Fibroblast of villous mesenchyme (primary cell): ENCODE results near the gene DEDD. TPM values are rescaled to one million over a fixed set of nuclear protein-coding genes. Genes with fewer than 3 reads are reported as not detected.

ENCODE experiments used
- DNase-seq: peaks from one replicate; pipeline ENCODE4 v3.0.0-alpha.2; 2010; ENCODE audit warnings: low read depth
- H3K4me3 ChIP-seq: 2 replicates; pipeline ENCODE4 v1.5.1; 2011; ENCODE audit warnings: low read depth, mild to moderate bottlenecking, low read length
- total RNA-seq: library from RNA; depleted of rRNA; stranded (reverse); fragments of >200 nt; gene quantifications from 2 replicates; pipeline ENCODE4 v1.2.3, GENCODE V29; 2012
- TF ChIP-seq, protein P1 (sequence below): IDR thresholded peaks from 2 replicates; pipeline ENCODE4 v1.5.1; 2012; ENCODE audit warnings: low read depth, mild to moderate bottlenecking, low read length; ENCODE audit not compliant: insufficient read depth

DEDD gene, protein sequence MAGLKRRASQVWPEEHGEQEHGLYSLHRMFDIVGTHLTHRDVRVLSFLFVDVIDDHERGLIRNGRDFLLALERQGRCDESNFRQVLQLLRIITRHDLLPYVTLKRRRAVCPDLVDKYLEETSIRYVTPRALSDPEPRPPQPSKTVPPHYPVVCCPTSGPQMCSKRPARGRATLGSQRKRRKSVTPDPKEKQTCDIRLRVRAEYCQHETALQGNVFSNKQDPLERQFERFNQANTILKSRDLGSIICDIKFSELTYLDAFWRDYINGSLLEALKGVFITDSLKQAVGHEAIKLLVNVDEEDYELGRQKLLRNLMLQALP
- 22.5 and 27.6 TPM in 2 replicates for total RNA-seq

DNA sequence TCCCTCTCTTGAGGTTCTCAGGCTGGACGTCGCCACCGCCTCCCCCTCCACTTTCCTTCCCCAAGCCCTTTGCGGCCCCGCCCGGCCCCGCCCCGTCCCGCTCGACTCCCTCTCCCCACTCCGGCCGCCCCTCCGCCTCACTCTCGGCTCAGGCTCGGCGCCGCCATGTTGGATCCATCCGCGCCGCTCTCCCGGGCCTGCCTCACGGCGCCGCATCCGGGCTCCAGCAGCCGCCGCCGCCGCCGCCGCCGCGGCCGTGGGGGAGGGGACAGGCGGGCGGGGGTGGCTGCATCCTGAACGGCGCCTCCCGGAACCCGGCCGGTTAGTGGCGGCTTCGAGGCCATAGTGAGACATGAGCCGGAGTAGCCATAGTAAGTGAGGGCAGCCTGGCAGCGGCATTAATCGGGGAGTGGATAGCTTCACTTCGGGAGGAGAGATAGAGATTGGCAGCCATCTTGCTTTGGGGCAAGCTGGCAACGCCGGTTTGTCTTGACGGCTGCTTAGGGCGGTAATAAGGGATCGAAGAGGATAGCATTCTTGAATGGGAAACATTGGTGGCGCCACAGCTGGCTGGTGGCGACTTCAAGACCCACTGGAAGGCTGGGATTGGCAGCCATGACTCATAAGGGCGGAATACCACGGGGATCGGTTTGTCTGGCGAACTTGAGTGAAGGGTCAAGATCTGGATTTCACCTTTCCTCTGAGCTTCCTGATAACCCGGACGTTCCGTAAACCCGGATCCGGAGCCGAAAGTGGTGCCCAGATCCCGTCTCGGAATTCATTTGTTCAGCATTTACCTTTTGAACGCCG, at the start of gene DEDD:
Gene DEDD (minus strand): TSS at position 258 of the 810 bp plus-strand sequence. CDS start 8,205 bp downstream, outside the sequence.
- TF ChIP-seq, protein P1, sequence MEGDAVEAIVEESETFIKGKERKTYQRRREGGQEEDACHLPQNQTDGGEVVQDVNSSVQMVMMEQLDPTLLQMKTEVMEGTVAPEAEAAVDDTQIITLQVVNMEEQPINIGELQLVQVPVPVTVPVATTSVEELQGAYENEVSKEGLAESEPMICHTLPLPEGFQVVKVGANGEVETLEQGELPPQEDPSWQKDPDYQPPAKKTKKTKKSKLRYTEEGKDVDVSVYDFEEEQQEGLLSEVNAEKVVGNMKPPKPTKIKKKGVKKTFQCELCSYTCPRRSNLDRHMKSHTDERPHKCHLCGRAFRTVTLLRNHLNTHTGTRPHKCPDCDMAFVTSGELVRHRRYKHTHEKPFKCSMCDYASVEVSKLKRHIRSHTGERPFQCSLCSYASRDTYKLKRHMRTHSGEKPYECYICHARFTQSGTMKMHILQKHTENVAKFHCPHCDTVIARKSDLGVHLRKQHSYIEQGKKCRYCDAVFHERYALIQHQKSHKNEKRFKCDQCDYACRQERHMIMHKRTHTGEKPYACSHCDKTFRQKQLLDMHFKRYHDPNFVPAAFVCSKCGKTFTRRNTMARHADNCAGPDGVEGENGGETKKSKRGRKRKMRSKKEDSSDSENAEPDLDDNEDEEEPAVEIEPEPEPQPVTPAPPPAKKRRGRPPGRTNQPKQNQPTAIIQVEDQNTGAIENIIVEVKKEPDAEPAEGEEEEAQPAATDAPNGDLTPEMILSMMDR = no peak
- peak; percentile 96 for DNase-seq
- H3K4me3 ChIP-seq = peak within 1 kb of the TSS; percentile 88

DNA sequence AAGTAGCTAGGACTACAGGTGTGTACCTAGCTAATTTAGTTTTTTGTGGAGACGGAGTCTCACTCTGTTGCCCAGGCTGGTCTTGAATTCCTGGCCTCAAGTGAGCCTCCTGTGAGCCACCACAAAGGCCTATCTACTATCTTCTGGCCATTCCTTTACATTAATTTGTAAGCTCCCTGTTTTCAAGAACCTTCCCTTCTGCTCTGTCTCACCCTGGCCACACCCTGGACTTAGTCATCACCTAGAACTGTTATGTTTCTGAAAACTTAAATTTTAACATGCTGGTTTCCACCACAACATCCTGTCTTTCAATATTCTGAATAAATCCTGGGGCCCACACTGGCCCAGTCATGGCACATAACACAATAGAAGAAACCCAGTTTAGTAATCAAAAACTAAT, 49.7 kb upstream of the DEDD start:
- TF ChIP-seq, protein P1 = no peak
- no peak overlapping the region for H3K4me3 ChIP-seq
- DNase-seq = peak; percentile 57

DNA sequence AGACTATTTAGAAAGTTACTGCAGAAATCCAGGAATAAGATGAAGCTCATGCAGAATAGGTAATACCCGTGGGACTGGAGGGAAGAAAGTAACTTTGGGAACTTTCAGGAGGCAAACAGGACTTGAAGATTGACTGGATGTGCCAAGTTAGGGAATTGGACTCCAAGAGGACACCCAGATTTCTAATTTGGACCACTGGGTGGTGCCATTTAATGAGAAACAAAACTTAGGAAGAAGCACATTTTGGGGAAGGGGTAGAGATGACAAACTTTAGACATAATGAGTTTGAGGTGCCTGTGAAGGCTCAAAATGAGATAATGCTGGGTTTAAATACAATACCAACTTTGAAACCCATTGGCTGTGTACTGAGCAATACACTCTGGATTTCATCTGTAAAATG, 48.2 kb upstream of the DEDD start:
- TF ChIP-seq, protein P1 = peak; percentile 45
- DNase-seq = peak; percentile 37
- no peak overlapping the region for H3K4me3 ChIP-seq

DNA sequence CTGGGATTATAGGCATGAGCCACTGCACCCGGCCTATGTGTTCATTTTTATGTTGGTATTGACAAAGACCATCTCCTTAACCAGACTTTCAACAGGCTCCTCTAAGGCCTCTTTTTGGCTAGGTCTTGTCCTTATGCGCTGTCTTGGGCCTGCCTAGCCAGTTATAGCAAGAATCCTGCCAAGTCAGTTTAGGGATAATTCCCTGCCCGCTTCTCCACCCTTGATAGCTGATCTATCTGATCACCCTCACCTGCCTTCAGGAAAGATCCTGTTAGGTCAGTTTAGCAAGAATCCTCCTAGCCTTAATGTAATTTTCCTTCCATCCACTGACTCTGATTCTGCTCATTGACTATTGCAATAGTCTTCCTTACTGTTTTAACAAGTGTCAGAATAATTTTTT, 47.2 kb upstream of the DEDD start:
- no peak overlapping the region for H3K4me3 ChIP-seq
- TF ChIP-seq, protein P1 = no peak
- no peak for DNase-seq

DNA sequence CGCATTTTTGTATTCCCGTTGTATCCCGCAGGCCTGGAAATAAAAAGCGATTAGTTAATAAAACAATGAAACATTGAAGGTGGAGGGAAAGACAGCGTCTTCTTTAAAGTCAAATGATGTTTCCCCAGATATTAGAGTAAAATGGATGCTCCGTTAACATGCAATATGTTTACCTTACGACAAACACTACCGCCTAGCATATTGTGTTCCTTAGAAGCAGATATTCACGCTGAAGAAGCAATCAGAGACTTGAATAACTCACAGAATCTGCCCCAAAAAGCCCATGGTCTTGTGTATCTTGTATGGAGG, 45.4 kb upstream of the DEDD start:
- H3K4me3 ChIP-seq = no peak overlapping the region
- TF ChIP-seq, protein P1 = no peak
- no peak for DNase-seq

DNA sequence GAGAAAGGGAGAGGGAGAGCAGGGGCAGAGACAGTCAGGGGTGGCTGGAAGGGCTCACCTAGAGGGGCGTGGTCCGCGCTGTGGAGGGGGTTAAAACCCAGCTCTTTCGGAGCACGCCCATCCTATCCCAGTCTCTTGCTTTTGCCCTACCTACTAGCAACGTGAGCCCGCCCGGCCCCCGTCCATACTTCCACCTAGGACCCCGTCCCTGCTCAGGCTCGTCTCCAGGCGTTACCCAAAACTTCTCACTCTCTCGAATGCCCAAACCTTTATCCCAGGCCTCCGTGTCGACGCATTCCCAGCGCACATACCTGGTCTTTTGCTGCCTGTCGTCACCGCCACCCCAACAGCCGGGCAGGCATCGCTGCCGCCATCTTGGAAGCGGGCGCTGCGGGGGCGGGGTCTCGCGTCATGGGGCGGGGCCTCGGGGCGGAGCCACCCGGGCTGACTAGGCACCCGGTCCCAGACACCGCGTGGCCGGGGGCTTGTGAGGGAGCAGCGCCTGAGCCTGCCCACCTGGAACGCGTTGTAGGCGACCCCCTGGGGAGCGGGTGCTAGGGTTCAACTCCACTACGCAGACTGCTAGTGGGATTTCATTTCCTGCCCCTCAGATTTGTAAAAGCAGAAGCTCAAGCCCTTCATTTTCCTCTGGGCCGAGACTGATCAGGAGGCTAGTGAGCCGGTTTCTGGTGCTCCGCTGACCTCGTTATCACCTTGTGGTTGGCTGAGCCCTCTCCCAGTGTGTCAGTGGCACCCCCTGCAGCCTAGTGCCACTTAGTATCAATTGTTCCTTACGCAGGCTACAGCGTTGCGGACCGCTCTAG, 44.9 kb upstream of the DEDD start, which contains the start of gene B4GALT3:
Gene B4GALT3 (minus strand): TSS at position 396 of the 824 bp plus-strand sequence. CDS start 1,447 bp downstream, outside the sequence.
- peak within 1 kb of the TSS; percentile 97 for H3K4me3 ChIP-seq
- TF ChIP-seq, protein P1 = no peak
- peak; percentile 78 for DNase-seq
